PFSK-1 (cell line): ENCODE measurements around the gene TXNDC11.

Experiments
- POLR2AphosphoS5 ChIP-seq: IDR thresholded peaks from 2 replicates; pipeline ENCODE4 v1.6.1; 2012; ENCODE audit warnings: low read depth, mild to moderate bottlenecking, control low read depth, low read length, moderate library complexity
- SIN3A ChIP-seq: IDR thresholded peaks from 2 replicates; pipeline ENCODE4 v1.6.1; 2012; ENCODE audit warnings: mild to moderate bottlenecking, low read length, moderate library complexity, borderline replicate concordance; ENCODE audit not compliant: insufficient read depth
- TAF1 ChIP-seq: IDR thresholded peaks from 2 replicates; pipeline ENCODE4 v1.6.1; 2012; ENCODE audit warnings: low read length, control low read depth, borderline replicate concordance; ENCODE audit not compliant: insufficient read depth

- no peak for TF ChIP-seq TAF1
- no peak for TF ChIP-seq SIN3A
- no peak for TF ChIP-seq POLR2AphosphoS5
Observed at GRCh38 chr16:11640987-11641817, 101.5 kb downstream of the TXNDC11 start.
